ENCODE results near the gene CBLN2.

CBLN2 gene

GRCh38 chr18:72504866-72505265 is 39.3 kb downstream of the CBLN2 start:
- Mint-ChIP-seq H3K4me3 (no peak overlapping the region), H3K9me3 (no peaks in the 10 kb centered on the region), H3K27me3 (no peaks in the 10 kb centered on the region), H3K4me1 (peaks cover 3% of the 10 kb centered on the region), H3K27ac (no peak overlapping the region), H3K36me3 (no peaks in the 10 kb centered on the region)
- no peak for ATAC-seq (ENCODE audit: low read depth)
- no peak for DNase-seq (ENCODE audit: low spot score in 2 of 2)

- Mint-ChIP-seq H3K4me1 (peaks cover 3% of the 10 kb centered on the region), H3K4me3 (no peak overlapping the region), H3K9me3 (peaks cover under 1% of the 10 kb centered on the region), H3K27me3 (peaks cover 1% of the 10 kb centered on the region), H3K27ac (no peak overlapping the region), H3K36me3 (no peaks in the 10 kb centered on the region)
- ATAC-seq (ENCODE audit: low read depth): no peak
- DNase-seq (ENCODE audit: low spot score in 2 of 2): no peak
Observed at GRCh38 chr18:72502671-72503431, 41.3 kb downstream of the CBLN2 start.

GRCh38 chr18:72492497-72492896 is 51.6 kb downstream of the CBLN2 start:
- no peak for DNase-seq (ENCODE audit: low spot score in 2 of 2)
- Mint-ChIP-seq H3K27me3 (no peaks in the 10 kb centered on the region), H3K4me3 (no peak overlapping the region), H3K9me3 (no peaks in the 10 kb centered on the region), H3K36me3 (no peaks in the 10 kb centered on the region), H3K27ac (no peak overlapping the region), H3K4me1 (no peaks in the 10 kb centered on the region)
- no peak for ATAC-seq (ENCODE audit: low read depth)
